Endothelial cell of hepatic sinusoid (primary cell): ENCODE data around the gene IFITM10.

Source experiments
- in situ Hi-C: cut with HindIII; loops from 2 replicates; pipeline ENCODE4 v1.10.0; 2017; ENCODE audit warnings: low sequenced_read_pairs

The IFITM10 gene

DNA sequence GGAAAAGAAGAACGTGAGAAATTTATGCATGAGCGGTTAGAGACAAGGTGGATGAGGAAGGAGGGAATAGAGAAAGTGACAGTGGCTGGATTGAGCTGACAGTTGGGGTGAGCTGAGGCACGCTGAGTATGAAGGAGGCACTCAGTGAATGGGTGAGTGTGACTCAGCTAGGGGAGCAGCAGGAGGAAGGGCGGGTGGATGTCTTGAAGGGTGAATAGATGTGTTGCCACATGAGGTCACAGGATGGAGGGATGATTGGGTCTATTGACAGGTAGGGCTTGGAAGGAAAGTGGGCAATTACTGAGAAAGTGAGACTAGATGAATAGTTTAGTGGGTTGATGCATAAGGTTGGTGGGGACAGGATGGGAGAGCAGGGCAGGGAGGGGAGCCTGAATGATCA is 8.0 kb downstream of the IFITM10 start:
- in situ Hi-C loops: no loop called here

GRCh38 chr11:1741741-1742140 is 8.7 kb downstream of the IFITM10 start:
- in situ Hi-C loops: no loop called here

DNA sequence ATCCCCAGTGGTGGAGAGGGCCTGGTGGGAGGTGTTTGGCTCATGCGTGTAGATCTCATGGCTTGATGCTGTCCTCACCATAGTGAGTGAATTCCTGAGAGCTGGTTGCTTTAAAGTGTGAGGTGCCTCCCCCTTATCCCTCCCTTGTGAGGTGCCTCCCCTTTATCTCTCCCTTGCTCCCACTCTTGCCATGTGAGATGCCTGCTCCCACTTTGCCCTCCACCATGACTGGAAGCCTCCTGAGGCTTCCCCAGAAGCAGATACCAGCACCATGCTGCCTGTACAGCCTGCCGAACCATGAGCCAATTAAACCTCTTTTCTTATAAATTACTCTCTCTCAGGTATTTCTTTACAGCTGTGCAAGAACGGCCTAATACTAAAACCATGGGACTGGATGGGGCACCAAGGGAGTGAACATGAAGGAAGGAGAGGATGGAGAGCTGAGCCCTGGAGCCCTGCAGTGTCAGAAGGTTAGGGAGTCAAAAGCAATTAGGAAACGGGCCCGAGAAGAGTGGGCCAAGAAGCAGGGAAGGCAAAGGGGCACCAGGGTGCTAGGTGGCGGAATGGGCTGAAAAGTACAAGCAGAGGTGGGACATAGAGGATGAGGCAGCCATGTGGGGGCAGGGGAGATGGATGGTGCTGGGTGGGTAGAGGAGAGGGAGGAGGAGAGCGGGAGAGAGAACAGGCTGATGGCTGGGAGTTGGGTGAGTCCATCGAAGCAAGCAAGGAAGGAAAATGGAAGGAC is 9.4 kb downstream of the IFITM10 start:
- in situ Hi-C loops: no loop called here

GRCh38 chr11:1739576-1739975 is 10.8 kb downstream of the IFITM10 start:
- in situ Hi-C loops: no loop called here

- in situ Hi-C loops: no loop called here
Observed at GRCh38 chr11:1738380-1738779, 12.0 kb downstream of the IFITM10 start.

DNA sequence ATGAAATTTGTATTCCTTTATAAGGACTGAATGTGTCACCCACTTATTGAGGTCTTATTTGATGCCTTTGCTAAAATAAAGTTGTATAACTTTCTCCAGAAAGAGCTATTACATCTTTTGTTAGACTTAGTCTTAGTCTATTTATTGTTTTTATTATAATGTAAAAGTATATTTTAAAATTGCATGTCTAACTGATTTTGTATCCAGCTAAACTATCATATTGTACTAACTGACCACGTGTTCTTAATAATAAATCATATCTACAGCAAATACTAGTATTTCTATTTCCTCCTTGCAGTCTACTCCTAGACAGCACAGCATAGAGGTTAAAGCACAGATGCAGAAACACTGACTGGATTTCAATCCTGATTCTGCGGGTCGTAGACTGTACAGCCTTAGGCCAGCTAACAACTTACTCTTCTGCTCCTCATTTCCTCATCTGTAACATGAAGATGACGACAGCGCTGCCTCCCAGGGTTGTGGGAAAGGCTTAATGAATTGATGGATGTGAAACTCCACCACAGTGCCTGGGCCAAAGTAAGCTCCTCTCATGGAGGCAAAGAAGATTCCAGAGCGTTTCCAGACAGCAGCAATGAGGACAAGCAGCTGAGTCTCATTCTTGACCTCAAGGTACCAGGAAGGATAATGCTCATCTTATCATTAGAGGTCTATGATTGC is 13.2 kb downstream of the IFITM10 start:
- in situ Hi-C loops: no loop called here

DNA sequence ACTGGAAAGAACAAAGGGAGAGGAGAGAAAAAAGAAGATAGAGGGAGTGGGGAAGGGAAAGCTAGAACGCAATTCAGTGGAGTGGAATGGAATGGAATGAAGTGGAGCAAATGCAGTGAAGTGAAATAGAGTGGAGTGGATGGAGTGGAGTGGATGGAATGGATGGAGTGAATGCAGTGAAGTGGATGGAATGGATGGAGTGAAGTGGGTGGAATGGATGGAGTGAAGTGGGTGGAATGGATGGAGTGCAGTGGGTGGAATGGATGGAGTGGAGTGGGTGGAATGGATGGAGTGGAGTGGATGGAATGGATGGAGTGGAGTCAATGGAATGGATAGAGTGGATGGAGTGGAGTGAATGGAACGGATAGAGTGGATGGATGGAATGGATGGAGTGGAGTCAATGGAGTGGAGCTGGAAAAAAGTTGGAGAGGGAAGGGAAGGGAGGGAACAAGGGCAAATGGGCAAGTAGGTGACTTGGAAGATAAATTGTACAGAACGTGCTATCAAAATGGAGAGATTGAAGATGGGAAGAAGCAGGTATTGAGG is 13.9 kb downstream of the IFITM10 start:
- in situ Hi-C loops: no loop called here

GRCh38 chr11:1735271-1735670 is 15.1 kb downstream of the IFITM10 start:
- in situ Hi-C loops: no loop called here

- in situ Hi-C loops: no loop called here
Observed at GRCh38 chr11:1734641-1735081, 15.7 kb downstream of the IFITM10 start.

DNA sequence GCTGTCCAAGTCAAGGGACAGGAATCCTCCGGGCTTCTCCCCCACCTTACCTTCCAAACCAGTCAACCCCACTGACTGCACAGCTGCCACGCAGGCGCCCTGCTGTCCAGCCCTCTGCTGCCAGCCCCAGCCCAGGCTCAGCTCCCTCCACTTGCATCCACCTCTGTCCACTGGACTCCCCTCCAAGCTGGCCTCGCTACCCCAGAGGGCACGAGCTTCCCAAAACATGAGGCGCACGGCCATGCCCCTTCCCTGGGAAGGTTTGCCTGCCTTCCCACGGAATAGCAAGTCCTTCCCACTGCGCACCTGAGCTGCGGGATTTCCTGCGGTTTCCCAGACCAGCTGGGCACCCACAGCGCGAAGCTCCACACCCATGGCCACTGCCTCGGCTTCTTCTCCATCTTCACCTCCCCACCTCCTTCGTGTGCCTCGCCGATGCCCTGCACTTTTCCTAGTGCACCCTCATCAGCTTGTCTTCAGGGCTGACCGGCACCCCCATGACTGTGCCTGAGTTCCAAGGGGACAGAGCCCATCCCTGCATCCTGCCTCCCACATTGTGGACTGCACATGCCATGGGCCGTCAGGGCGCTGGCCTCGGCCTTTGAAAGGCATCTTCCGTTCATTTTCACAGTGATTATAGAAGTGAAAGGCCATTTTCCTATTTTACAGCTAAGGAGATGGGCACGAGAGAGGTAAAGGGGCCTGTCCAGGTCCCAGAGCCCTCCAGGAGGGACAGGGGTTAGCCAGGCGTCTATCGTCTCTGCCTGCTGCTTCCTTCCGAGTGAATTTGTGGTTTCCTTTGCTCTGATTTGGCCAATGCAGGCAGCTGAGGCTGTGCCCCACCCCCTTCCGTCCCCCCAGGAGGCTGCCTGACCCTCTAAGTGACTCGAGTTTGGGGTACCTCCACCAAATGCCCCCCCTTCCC is 16.4 kb downstream of the IFITM10 start:
- in situ Hi-C loops: no loop called here

GRCh38 chr11:1733009-1733715 is 17.2 kb downstream of the IFITM10 start:
- in situ Hi-C loops: no loop called here

GRCh38 chr11:1732418-1733008 is 17.9 kb downstream of the IFITM10 start:
- in situ Hi-C loops: no loop called here

- in situ Hi-C loops: no loop called here
Observed at GRCh38 chr11:1731451-1732059, 18.8 kb downstream of the IFITM10 start.

DNA sequence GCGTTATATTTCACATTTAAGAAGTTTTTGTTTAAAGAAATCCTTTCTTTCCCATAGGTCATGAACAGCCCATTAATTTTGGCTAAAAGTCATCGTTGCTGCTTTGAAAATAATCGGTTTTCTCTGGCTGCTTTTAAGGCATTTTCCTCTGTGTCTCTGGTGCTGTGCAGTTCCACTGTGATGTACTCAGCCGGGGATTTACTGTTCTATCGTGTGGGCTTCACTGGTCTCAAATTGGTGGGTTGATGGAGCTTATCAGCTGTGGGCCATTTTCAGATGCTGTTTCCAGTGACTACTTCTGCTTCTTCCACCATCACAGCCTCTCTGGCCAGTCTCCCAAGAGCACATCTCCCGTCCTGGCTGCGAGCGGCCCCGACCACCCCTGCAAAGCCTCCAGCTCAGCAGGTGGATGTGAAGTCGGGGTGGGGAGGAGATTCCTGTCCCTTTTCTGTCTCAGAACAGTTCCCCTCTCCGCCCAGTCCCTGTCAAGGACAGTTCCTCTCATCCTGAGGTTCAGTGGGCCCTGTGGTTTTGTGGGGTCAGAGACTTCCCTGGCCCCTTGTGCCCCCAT is 20.3 kb downstream of the IFITM10 start:
- in situ Hi-C loops: no loop called here

DNA sequence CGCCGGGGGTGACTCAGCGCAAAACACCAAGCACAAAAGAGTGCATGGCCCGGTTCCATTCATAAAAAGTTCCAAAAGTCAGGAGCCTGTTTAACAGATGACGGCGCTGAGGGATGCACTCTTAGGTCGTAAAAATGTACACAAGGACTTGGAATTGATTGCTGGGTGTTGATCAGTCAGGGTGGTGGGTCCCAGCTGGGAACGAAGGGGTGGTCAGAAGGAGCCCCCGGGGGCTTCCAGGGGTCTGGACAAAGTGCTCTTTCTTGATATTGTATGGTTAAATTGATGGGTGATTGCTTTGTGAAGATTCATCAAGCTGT is 20.7 kb downstream of the IFITM10 start:
- in situ Hi-C loops: no loop called here

DNA sequence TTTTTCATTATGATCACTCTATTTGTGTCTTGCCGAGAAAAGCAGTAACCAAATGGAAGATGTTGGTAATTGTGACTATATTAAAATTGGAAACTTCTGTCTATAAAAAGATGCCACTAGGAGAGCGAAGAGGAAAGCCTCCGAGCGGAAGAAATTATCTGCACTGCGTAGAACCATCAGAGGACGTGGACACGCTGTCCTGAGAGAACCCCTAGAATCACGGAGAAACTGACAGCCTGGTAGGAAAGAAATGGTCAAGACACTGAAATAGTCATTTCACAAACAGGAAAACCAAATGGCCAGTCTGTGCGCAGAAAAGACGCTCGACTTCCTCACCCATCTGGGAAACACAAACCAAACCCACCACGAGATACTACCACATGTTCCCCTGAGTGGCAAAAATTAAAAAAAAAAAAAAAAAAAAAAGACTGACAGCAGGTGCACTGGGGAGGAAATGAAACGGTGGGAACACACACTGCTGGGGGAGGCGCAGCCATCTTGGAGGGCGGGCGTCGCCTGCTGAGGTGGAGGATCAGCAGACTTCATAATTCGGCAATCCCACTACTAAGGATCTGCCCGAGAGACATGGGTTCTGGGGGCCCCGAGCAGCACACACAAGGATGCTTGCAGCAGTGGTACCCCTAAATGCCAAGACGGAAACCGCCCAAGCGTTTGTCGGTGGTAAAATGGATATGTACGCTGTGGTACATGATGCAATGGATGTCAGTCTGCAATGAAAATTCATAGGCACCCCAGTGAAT is 21.3 kb downstream of the IFITM10 start:
- in situ Hi-C loops: no loop called here

DNA sequence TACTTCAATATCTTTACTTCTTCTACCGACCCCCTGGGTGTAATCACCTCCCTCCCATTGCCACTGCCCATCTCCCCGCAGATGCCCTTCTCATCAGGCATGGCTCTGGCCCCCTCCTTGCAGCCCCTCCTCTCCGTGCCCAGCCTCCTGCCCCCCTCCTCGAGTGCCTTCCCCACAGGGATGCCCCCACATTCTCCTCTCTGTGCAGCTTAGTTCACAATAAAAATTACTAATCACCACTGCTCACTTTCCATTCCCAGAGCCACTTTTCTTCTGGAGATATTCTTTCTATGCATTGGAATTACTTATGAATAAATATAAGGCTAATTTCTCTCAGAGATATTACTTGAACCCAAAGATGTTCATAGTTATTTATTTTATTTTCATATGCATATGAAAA is 22.1 kb downstream of the IFITM10 start:
- in situ Hi-C loops: no loop called here

- in situ Hi-C loops: no loop called here
Observed at GRCh38 chr11:1727861-1728260, 22.5 kb downstream of the IFITM10 start.
